IPS DF 19.7 (cell line): Measurements from ENCODE around the gene SLC24A3.

Experiments
- DNase-seq: peaks from one replicate; pipeline ENCODE4 v3.0.0-alpha.2; 2013; ENCODE audit warnings: low read depth, low spot score

SLC24A3 gene

GRCh38 chr20:19423900-19424620 lies 211.6 kb downstream of the SLC24A3 start:
- DNase-seq, result no peak

- no peak for DNase-seq
Observed at GRCh38 chr20:19426356-19426755, 213.9 kb downstream of the SLC24A3 start.

GRCh38 chr20:19427480-19427879 lies 215.0 kb downstream of the SLC24A3 start:
- no peak for DNase-seq

- DNase-seq, result no peak
Observed at GRCh38 chr20:19427913-19428312, 215.5 kb downstream of the SLC24A3 start.

DNA sequence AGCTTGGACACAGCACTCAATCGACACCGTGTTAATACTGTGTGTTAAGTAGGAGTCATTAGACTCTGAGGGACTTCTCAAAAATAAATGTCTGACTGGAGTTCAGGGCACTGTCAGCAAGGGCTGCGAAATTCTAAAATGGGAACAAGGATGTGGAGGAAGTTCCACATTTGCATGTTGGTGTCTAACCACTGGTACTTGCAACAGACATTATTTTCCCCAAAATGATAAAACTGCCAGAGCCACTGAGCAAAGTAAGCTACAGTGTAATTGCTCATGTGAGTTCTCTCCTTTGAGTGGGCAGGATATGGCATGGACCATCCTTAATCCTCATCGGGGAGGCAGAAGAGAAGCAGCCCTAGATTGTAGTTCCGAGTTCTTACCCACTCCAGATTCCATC lies 215.9 kb downstream of the SLC24A3 start:
- no peak for DNase-seq

DNA sequence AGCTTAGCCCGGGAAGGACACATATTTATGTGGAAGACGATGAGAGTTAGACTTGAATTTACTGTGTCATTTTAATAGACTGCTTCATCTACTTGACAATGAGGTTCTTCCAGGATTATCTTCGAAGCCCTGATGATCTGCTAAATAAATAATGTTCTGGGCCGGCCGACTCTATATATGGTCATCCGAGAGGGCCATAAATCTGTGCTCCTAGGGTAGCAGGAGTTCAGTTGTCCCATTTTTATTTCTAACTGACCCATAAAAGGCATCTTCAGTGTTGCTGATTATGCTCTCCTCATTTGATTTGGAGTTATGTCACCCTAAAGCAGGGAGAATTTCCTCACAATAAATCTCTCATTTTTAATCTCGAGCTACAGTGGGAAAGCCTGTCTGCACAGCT lies 217.1 kb downstream of the SLC24A3 start:
- DNase-seq, result no peak

DNA sequence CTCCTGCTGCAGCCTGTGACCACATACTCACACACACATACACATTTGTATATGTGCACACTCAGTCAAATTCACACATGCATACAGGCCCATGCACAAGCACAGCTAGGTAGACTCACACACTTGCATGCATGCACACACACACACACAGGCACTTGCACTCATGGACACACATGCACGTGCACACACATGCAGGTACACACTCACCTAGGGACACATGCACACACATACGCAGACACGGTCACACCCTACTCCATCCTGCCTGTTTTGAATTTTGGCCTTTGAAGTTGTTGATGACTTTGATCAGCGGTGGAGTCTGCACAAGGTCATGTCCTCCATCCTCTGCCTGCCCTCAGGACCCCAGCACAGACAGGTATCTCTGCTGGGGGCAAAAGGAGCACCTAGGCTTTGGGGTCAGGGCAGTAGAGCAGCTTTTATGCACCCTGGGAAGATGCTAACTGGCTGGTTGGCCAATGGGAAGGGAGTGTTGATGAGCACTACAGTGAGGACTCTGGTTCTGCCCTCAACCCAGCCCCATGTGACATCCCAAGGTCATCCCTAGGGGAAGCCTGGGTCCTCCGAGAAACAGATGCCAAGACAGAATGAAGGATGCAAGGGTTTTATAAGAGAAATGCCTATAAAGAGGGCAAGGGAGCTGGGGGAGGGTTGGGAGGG lies 218.3 kb downstream of the SLC24A3 start:
- no peak for DNase-seq

DNA sequence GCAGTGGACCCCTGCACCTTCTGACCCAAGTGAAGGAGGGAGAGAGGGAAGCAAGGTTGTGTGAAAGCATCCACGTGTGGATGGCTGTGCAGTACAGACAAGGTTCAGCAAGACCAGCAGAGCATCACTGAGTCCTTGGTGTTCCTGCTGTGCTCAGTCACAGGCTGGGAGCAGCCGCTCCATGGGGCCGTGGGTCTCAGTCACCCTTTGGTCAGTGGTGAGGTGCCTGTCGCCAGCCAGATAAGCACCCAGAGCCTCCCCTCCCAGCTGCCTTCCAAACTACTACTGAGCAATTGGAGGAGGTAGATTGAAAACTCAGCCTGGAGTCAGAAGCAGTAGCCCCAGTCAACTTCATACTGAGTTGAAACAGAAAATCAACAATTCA lies 218.9 kb downstream of the SLC24A3 start:
- no peak for DNase-seq

GRCh38 chr20:19431906-19432305 lies 219.5 kb downstream of the SLC24A3 start:
- no peak for DNase-seq

DNA sequence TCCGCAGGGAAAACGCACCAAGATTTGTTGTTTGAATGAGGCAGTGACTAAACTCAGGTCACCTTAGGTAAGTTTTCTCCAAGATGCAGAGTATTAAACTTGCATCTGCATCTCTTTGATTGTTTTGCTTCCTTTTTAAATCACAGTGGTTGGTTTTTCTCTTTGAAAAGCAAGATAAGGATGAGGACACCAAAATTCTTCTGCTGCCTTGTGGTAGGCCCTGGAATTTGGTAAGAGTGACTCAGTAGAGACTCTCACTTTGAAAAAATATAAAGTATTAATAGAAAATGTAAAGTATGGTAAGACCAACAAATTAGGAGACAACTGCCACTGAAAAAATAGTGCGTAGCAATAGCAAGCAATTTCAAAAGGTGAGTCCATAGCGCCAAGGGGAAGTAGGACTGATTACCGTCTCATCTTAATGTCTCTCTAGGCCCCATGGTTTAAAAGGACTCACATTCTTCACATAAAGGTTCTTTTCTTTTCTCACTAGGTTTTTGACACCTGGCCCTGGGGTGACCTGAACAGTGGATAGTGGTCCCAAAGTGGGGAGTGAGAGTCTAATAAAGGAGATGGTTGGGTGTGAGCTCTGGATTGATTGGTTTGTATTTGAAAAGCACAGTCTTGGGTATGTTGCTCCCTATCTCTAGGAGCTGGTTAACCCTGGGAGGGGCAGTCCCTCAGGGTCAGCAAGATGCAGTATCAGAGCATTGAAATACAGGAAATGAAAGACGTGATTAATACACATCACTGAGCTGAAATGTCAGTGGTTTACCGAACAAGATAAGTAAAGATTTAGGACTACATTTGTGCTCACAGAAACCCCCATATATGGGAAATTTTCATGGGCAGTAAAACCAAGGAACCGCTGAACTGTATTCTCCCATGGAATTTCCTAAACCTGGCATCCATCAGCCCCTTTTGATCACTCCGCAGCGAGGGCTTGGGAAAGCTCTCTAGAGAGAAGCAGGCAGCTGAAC lies 221.2 kb downstream of the SLC24A3 start:
- no peak for DNase-seq

- DNase-seq, result no peak
Observed at GRCh38 chr20:19435316-19435715, 222.9 kb downstream of the SLC24A3 start.

- DNase-seq, result no peak
Observed at GRCh38 chr20:19435821-19436220, 223.4 kb downstream of the SLC24A3 start.

DNA sequence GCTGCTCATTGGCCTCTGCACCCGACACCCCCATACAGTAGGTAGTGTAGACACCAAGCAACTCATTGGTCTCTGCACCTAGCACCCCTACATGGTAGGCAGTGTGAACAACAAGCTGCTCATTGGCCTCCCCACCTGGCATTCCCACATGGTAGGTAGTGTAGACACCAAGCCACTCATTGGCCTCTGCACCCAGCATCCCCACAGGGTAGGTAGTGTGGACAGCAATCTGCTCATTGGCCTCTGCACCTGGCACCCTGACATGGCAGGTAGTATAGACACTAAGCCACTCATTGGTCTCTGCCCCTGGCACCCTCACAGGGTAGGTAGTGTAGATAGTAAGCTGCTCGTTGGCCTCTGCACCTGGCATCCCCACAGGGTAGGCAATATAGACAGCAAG lies 226.0 kb downstream of the SLC24A3 start:
- DNase-seq, result no peak

- no peak for DNase-seq
Observed at GRCh38 chr20:19440660-19441527, 228.5 kb downstream of the SLC24A3 start.

- no peak for DNase-seq
Observed at GRCh38 chr20:19446246-19446645, 233.8 kb downstream of the SLC24A3 start.

DNA sequence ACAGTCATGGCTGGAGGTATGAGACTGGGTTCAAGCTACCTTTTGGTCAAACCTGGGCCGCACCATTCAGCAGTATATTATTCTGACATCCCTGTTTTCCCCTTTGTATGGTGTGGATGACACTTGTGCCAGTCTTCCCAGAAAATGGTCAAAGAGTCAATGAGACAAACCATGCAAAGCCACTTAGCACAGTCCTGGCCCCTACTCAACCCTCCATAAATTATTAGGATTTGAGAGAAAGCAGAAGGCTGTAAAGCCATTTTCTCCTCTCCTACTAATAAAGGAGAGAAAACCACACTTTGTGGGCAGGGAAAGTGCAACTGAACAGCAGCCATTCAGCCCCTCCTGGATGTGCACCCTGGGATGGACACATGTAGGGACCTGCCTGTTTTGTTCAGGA lies 236.2 kb downstream of the SLC24A3 start:
- no peak for DNase-seq

GRCh38 chr20:19449051-19449450 lies 236.6 kb downstream of the SLC24A3 start:
- no peak for DNase-seq

DNA sequence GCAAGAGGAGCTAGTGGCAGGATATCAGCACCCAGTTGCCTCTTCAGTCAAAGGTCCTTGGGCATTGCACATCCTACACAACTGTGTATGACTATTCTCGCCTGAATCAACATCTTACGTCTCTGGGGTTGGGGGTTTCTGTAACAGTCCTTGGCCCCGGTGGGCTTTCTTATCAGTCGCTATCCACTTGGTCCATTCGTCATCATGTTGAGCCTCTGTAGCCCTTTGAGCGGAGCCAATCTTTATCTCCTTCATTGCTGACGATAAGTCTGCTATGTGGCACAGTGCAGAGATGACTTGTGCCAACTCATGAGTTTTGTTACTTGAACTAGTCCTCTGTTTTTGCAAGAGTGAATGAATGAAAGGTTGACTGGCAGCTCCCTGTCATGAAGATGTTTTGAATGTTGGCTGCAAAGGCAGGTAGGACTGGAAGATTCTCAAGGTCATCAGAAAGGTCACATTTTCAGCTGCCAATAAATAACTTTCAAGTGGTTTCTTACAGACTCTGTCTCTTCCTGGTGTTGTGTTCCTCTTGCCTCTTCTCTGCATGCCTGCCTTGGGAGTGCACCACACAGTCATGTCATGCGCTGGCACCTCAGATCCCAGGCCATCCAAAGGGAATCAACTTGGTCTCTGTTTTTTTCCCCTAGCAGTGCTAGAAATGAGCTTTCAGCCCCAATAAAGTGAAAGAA lies 238.9 kb downstream of the SLC24A3 start:
- DNase-seq, result no peak

DNA sequence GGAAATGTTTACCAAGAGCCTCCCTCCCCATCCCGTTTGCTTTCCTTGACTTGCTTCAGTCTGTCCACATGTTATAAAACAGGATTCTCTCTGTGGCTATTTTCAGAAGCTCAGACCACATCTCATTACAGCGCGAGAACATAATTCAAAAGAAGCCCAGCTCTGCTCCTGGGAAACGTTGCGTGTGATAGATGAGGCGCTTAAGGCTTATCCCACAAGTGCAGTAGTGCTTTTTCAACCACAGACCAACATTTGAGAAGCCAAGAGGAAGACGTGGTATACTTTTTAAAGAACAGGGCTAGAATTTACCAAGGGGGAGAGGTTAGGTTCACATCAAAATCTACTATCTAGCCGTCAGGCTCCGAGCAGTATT lies 239.5 kb downstream of the SLC24A3 start:
- no peak for DNase-seq

DNA sequence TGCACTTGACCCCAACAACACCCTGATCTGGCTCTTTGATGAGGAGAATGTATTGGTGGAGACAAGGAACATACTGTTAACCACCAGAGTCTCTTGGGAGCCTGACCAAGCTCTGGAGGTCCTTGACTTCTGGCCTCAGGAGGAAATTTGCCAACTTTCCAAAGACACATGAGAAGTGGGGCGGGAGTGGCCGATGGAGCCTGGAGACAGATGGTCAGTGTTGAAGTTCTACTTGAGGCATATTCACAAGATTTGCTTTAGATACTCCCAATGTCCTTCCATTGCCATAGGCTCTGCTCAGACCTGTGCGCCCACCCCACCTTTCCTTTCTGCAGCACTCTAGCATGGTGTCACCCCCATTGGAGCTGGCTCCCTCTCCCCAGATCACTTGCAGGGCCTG lies 241.0 kb downstream of the SLC24A3 start:
- DNase-seq, result no peak

DNA sequence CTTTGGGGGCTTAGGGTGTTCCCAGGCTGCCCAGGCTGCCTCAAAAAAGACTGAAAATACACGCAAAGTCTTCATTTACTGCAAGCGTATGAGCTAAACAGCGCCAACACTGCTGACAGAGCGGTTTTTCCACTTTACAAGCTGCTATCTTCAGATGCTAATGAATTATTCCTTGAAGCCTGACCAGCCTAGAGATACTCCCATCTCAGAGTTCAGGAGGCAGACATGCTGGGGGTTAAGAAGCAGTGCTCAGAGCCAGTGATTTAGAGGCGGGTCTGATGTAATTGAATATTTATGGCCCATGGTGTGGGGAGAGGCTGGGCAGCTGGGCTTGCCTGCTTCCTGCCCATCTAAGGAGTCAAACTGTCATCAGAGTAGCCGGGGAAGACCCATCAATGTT lies 241.4 kb downstream of the SLC24A3 start:
- no peak for DNase-seq
